Measurements from ENCODE around the gene ANTXRL. TPM values are rescaled to one million over a fixed set of nuclear protein-coding genes. Genes with fewer than 3 reads are reported as not detected.
"Not testable (repeated sequence)": the region's sequence is repeated elsewhere in the genome, so short reads cannot be mapped to it uniquely, and the experiment has no call there.

Gene ANTXRL
- total and polyA plus RNA-seq, 10 of the 15 experiments (the other 5 are each of a cell fraction or from before 2014, with no cell fraction given): not detected

- TF ChIP-seq E2F4 (IDR thresholded peaks at IDR 0.05; ENCODE audit: low read depth, low read length): no peak
- TF ChIP-seq ESRRA (IDR thresholded peaks at IDR 0.05; ENCODE audit: low read length): no peak
- TF ChIP-seq REST (IDR thresholded peaks at IDR 0.05; ENCODE audit: low read depth, low read length): no peak
These were observed 21.9 kb upstream of the ANTXRL start (continued) for GRCh38 chr10:46264737-46265368.

- DNase-seq (ENCODE audit: low read depth, low spot score); RAD21 ChIA-PET (ENCODE audit: unreplicated experiment); SMC1A ChIA-PET (ENCODE audit: uncharacterized antibody, unreplicated experiment); in situ Hi-C loops (cut with MboI); CTCF ChIA-PET; FAIRE-seq; H3K4me2 ChIP-seq (ENCODE audit: control insufficient read depth, insufficient read depth); H3K27me3 ChIP-seq (replicated peaks in 1 of 2; ENCODE audit: control insufficient read depth in 2 of 2, insufficient read depth in 2 of 2, low read length in 1 of 2); H3K79me2 ChIP-seq (ENCODE audit: control insufficient read depth, insufficient read depth, low read length); H4K20me1 ChIP-seq (ENCODE audit: control insufficient read depth, insufficient read depth); H3K9ac ChIP-seq (ENCODE audit: control insufficient read depth, insufficient read depth, low read length); H3K36me3 ChIP-seq (ENCODE audit: control insufficient read depth in 2 of 2, insufficient read depth in 2 of 2, low read length in 1 of 2); H3K4me3 ChIP-seq; POLR2A ChIA-PET; ATAC-seq; H2AFZ ChIP-seq (ENCODE audit: control insufficient read depth, low read depth, low read length); H3K9me3 ChIP-seq (replicated peaks; ENCODE audit: control insufficient read depth, insufficient read depth, low read length); intact Hi-C loops (cut with micrococcal nuclease; ENCODE audit: unreplicated experiment); BruUV-seq (replicated peaks); H3K27ac ChIP-seq (ENCODE audit: control insufficient read depth, insufficient read depth): not testable (repeated sequence)
- peaks cover 35% of the 10 kb centered on the region for H3K4me1 ChIP-seq (ENCODE audit: control insufficient read depth, insufficient read depth, low read length)
- 40% methylated on average over 6 of the region's 6 CpGs for WGBS (ENCODE audit: insufficient coverage, insufficient replicate concordance, low lambda C conversion rate, missing lambda C conversion rate)
These were observed 21.1 kb upstream of the ANTXRL start for GRCh38 chr10:46265566-46266305.
